NCI-H128 (cell line): ENCODE results near the gene NOTCH2NLA.
"Not testable (repeated sequence)": the region's sequence is repeated elsewhere in the genome, so short reads cannot be mapped to it uniquely, and the experiment has no call there.

Experiments
- DNase-seq: peaks from one replicate; lab custom pipeline; 2025; ENCODE audit not compliant: unreplicated experiment; lab: John Stamatoyannopoulos, UW

Gene NOTCH2NLA

DNA sequence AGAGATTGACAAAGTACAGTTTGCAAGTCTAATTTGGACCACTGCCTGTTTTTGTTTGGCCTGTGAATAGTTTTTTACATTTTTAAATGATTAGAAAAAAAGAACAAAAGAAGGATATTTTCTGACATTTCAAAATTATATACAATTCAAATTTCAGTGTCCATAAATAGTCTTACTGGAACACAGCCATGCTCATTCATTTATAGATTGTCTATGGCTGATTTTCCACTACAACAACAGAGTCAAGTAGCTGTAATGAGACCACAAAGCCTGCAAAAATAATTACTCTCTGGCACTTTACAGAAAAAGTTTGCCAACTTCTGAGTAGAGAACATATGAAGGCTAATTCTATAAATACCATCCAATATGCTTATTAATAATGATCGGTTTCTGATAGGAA, 61.1 kb downstream of the NOTCH2NLA start:
- not testable (repeated sequence) for DNase-seq

DNA sequence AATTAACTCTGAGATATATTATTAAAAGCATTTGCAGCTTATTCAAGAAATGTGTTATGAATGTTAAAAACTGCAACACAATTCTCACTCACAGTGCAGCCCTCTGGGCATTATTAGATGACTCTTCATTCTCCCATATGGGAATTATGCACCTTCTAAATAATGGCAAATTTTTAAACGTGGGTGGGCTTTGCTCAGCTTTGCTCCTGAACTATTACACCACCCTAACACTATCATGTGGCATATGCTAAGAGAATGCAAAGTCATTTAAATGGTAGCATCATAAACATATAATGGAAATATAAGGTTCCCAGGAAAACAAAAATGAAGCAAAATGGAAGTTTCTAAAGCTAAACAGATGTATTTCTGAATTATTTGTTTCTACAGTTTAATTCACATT, 61.5 kb downstream of the NOTCH2NLA start:
- DNase-seq: not testable (repeated sequence)

DNA sequence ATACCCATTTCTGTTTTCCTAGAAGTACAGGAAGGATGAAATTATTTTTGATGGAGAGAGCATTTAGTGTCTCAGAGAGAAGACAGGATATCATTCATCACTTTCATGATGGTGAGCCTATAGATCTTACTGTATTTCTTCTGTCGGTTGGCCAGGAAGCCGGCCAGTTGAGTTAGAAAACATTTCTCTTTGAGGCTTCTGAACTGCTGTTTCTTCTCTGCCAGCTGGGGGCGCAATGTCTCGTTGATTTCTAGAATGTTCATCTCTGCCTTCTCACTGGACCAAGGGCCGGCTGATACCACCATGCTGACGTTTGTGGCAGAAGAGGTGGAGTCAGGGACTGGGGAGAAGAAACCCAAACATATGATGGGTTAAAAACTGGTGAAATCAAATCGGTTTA, 84.4 kb downstream of the NOTCH2NLA start, which contains the start of gene NBPF10:
NBPF10 (minus strand) TSS at position 340 of the 400 bp plus-strand sequence; CDS start at position 305, 35 bp downstream.
- not testable (repeated sequence) for DNase-seq
